NCI-H1930 (cell line): ENCODE measurements around the gene KRTCAP3.

Source experiments
- DNase-seq, 2 experiments: peaks; one replicate each; lab custom pipeline; 2025; lab: John Stamatoyannopoulos, UW

The KRTCAP3 gene

GRCh38 chr2:27441226-27441926, 805 bp upstream of the KRTCAP3 start:
- no peak for DNase-seq

- DNase-seq: no peak
Observed at GRCh38 chr2:27442920-27443282, 720 bp downstream of the KRTCAP3 start.

- DNase-seq: no peak
Observed at GRCh38 chr2:27445155-27445554, 3.0 kb downstream of the KRTCAP3 start.

- DNase-seq: no peak
Observed at GRCh38 chr2:27445615-27446014, 3.4 kb downstream of the KRTCAP3 start.

- DNase-seq: no peak
Observed at GRCh38 chr2:27446057-27446456, 3.9 kb downstream of the KRTCAP3 start.

- no peak for DNase-seq
Observed at GRCh38 chr2:27448381-27448780, 6.2 kb downstream of the KRTCAP3 start.

GRCh38 chr2:27451095-27451494, 8.9 kb downstream of the KRTCAP3 start:
- no peak for DNase-seq

GRCh38 chr2:27453968-27454367, 11.8 kb downstream of the KRTCAP3 start:
- DNase-seq: no peak

- no peak for DNase-seq
Observed at GRCh38 chr2:27461118-27461517, 18.9 kb downstream of the KRTCAP3 start.

GRCh38 chr2:27464443-27464842, 22.3 kb downstream of the KRTCAP3 start:
- DNase-seq: no peak

- no peak for DNase-seq
Observed at GRCh38 chr2:27471961-27472360, 29.8 kb downstream of the KRTCAP3 start.

GRCh38 chr2:27485496-27485895, 43.3 kb downstream of the KRTCAP3 start:
- no peak for DNase-seq

GRCh38 chr2:27489118-27489497, 46.9 kb downstream of the KRTCAP3 start:
- no peak for DNase-seq

- peak; percentile 99 for DNase-seq
Observed at GRCh38 chr2:27489498-27490397, 47.6 kb downstream of the KRTCAP3 start, which contains the start of gene IFT172. TSS of gene IFT172 (minus strand) at chr2:27489743. CDS start at chr2:27489653, 90 bp downstream.

GRCh38 chr2:27492557-27492956, 50.4 kb downstream of the KRTCAP3 start:
- no peak for DNase-seq

GRCh38 chr2:27493948-27494283, 51.7 kb downstream of the KRTCAP3 start:
- no peak for DNase-seq
